Measurements from ENCODE around the gene TBCA.

TBCA gene, protein sequence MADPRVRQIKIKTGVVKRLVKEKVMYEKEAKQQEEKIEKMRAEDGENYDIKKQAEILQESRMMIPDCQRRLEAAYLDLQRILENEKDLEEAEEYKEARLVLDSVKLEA

DNA sequence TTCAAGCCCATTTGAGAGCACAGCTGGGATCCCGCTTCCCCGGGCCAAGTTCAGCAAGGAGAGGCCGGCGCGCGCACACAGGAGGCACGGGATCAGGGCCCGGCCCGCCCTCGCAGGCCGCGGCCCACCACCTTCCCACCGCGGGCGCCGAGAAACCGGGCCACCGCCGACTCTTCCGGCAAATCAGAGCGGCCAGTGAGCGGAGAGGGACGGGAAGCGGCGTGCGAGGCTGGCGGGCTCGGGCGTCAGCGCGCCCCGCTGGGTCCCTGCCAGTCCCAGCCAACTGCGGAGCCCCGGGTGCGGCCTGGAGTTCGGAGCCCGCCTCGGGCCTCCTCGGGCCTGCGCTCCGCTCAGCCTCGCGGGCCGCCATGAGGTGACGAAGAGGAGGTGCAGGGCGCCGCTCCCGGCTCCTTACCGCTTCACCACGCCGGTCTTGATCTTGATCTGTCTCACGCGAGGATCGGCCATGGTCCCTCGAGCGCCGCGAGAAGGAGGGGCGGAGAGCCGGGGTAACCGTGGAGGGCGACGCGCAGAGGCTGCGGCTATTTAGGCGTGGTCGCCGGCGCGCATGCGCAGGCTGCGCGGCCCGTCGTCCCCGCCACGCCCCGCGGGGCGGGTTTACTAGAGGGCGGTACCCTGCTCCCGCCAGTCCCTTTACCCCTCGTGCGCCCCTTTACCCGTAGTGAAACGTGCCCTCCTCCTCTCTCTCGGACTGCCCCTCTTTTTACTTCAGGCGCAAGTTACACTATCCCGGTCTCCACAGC is at the start of gene TBCA:
Gene TBCA (minus strand): TSS at position 550 of the 764 bp plus-strand sequence. CDS start 82 bp downstream, at position 468.
- DNase-seq (ENCODE audit: low spot score) = peak; percentile 90

DNA sequence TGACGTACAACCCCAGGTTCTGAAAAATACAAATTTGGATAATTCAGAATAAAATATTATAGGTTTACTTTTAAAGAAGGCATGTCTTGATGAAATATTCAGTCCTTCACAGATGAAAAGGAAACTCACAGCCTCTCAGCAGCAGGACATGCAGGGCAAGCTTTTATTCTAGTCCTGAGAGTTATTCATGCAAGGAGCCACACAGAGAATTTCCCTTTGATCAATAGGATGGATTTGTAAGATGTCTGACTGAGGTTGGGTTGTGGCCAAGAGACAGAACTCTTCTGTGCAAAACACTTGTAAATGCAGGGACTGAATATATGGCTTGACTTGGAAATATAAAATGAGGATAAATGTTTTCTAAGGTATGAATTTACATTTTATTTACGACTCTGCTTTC is 48.8 kb upstream of the TBCA start:
- no peak for DNase-seq (ENCODE audit: low spot score)

DNA sequence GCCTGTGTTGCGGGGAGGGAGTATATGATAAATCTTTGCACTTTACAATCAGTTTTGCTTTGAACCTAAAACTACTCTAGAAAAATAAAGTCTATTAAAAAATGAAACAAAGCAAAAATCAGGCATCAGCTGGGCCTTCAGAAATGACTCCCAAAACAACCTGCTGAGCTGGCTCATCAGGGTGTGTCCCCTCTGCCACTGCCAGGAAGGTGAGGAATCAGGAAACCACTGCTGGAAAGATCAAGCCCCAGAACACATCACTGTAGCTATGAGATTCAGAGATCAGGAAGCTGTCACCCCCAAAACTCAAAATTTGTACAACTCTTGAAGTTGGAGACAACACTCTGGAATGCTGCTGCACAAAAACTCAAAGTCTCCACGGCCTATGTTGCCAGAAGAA is 40.5 kb upstream of the TBCA start:
- DNase-seq (ENCODE audit: low spot score) = no peak

DNA sequence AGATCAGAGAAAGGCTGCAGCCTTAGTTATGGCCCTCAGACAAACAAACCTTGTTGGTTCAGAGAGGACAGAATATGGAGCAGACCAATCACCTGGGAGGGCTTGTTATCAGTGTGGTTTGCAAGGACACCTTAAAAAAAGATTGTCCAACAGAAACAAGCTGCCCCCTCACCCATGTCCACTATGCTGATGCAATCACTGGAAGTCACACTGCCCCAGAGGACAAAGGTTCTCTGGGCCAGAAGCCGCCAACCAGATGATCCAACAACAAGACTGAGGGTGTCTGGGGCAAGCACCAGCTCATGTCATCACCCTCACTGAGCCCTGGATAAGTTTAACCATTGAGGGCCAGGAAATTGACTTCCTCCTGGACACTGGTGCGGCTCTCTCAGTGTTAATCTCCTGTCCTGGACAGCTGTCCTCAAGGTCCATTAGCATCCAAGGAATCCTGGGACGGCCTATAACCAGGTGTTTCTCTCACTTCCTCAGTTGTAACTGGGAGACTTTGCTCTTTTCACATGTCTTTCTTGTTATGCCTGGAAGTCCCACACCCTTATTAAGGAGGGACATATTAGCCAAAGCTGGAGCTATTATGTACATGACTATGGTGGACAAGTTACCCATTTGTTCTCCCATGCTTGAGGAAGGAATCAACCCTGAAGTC is 36.9 kb upstream of the TBCA start:
- no peak for DNase-seq (ENCODE audit: low spot score)

DNA sequence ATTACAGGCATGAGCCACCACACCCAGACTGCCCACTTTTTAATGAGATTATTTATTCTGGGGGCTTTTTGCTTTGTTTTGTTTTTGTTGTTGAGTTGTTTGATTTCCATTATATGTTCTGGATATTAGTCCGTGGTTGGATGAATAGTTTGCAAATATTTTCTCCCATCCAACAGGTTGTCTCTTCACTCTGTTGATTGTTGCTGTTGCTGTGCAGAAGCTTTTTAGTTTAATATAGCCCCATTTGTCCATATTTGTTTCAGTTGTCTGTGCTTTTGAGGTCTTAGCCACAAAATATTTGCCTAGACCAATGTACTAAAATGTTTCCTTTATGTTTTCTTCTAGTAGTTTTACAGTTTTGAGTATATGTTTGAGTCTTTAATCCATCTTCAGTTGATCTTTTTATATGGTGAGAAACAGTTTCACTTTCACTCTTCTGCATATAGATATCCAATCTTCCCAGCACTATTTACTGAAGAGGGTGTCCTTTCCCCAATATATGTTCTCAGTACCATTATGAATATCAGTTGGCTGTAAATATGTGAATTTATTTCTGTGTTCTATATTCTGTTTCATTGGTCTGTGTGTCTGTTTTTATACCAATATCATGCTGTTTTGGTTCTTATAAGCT is 30.2 kb upstream of the TBCA start:
- DNase-seq (ENCODE audit: low spot score) = no peak

DNA sequence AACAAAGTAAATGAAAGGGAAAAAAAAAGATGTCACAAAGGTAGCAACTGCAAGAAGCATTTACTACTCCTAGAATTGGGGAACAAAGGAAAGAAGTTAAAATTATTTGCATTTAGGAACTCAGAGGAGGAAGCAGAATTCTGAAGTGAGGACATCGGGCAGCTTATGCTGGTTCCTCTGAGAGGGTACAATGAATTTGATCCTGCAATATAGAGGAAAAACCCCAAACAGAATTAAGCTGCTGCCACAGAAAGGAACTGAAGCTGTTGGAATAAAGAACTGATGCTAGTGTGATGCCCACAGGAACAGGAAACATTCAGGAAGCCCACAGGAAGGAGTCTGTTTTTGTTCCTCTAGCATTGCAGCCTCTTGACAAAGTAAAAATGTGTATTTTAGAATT is 22.3 kb upstream of the TBCA start:
- no peak for DNase-seq (ENCODE audit: low spot score)

DNA sequence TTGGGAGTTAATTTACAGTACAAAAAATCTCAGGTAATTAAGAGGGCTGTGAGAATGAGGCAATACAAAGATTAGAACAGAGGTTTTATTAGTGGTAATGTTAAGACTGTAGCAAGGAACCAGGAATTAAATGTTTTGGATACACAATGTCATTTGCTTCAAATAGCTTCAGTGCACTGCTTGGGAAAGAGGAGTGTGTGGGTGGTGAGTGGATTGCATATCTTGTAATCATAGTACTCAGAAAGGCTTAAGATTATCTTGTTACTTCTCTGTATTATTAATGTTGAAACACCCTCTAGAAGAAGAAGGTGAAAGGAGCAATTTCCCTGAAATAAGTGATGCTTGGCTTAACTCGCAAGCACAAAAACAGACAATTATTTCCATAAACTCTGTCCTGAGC is 21.0 kb upstream of the TBCA start:
- no peak for DNase-seq (ENCODE audit: low spot score)

DNA sequence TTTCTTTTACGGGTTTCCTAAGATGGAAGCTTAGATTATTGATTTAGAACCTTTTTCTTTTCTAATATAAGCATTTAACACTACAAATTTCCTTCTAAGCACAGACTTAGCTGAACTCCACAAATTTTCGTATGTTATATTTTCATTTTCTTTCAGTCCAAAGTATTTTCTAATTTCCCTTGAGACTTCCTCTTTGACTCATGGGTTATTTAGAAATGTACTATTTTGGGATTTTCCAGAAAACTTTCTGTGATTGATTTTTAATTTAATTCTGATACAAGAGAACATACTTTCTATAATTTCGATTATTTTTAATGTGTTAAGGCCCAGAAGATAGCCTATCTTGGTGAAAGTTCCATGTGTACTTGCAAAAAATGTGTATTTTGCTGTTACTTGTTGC is 19.7 kb upstream of the TBCA start:
- DNase-seq (ENCODE audit: low spot score) = no peak

DNA sequence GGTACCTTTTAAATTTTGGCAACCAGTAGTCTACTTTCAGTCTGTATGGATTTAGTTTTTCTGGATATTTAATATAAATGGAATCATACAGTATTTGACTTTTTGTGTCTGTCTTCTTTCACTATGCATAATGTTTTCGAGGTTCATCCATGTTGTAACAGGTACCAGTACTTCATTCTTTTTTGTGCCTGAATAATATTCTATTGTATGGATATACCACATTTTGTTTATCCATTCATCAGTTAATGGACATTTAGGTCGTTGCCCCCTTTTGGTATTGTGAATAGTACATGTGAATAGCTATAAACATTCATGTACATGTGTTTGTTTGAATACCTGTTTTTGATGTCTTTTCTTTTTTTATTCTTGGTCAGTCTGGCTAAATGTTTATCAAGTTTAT is 19.1 kb upstream of the TBCA start:
- no peak for DNase-seq (ENCODE audit: low spot score)

DNA sequence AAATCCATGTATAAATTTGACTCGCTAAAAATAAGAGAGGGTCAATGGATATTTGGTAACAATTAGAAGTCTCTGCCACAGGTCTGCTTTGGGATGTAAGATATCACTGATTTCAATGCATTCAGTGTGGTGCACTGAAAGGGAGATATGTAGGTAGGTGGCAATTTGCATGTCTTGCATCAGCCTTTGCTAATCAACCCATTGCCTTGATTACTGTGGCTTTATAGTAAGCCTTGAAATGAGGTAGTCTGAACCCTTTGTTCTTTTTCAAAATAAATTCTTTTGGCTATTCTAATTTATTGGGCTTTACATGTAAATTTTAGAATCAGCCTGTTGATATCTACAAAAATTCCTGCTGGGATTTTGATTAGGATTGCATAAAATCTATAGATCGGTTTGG is 15.8 kb upstream of the TBCA start:
- DNase-seq (ENCODE audit: low spot score) = no peak

DNA sequence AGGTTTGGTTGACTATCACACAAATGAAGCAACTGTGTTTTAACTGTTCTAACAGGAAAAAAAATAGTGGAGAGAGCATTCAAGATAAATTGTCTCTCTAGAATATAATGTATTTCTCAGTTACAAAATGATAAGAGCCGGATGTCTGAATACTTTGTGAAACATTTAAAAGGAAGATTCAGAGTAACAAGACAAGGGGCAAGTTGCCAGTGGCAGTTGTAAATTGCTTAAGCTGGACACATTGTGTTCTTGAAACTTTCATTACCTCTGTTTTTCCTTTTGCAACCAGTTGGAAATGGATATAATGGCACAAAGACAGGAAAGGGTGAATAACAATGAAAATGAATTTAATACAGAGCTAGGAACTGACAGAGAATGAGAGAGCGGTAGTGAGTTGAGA is 15.2 kb upstream of the TBCA start:
- no peak for DNase-seq (ENCODE audit: low spot score)

DNA sequence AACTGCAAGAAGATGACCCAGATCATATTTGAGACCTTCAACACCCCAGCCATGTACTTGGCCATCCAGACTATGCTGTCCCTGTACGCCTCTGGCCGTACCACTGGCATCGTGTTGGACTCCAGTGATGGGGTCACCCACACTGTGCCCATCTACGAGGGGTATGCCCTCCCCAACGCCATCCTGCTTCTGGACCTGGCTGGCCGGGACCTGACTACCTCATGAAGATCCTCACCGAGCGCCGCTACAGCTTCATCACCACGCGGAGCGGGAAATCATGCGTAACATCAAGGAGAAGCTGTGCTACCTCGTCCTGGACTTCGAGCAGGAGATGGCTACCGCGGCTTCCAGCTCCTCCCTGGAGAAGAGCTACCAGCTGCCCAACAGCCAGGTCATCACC is 9.1 kb upstream of the TBCA start:
- DNase-seq (ENCODE audit: low spot score) = no peak

DNA sequence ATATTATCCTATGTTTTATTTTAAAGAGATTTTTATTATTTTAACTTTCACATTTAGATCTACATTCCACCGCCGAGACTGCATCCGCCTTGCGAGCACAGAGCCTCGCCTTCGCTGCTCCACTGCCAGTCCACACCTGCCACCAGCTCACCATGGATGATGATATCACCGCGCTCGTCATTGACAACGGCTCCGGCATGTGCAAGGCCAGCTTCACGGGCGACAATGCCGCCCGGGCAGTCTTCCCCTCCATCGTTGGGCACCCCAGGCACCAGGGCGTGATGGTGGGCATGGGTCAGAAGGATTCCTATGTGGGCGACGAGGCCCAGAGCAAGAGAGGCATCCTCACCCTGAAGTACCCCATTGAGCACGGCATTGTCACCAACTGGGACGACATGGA is 8.6 kb upstream of the TBCA start:
- no peak for DNase-seq (ENCODE audit: low spot score)

DNA sequence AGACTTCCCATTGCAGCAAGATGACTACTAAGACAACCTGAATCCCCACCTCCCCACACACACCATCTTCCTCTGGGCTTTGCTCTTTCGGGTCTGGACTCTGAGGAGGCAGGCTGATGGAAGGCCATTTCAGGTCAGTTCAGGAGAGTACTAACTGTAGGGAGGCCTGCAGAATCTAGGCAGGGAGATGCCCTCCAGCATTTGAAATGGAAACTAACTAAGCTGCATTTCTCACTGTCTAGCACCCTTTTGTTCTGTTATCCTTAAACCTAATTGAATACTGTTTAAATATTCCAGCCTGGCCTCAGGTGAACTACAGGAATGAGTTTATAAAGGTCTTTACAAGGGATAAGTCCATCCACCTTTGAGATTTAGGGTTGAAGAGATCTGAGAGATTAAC is 4.9 kb upstream of the TBCA start:
- DNase-seq (ENCODE audit: low spot score) = no peak

DNA sequence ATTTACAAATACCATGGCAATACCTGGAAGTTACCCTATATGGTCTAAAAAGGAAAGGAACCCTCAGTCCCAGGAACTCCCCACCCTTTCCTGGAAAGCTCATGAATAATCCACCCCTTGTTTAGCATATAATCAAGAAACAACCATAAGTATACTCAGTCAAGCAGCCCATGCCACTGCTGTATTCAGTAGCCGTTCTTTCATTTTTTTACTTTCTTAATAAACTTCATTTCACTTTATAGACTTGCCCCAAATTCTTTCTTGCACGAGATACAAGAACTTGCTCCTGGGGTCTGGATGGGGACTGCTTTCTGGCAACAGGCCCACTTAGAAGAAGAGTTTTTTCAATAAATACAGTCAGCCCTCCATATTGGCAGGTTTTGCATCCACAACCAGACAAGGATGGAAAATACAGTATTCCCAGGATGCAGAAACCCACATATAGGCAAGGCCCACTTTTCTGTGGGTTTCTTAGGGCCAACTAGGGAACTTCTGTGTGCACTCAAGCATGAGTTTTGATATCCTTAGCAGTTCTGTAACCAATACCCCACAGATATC is 2.8 kb upstream of the TBCA start:
- no peak for DNase-seq (ENCODE audit: low spot score)

DNA sequence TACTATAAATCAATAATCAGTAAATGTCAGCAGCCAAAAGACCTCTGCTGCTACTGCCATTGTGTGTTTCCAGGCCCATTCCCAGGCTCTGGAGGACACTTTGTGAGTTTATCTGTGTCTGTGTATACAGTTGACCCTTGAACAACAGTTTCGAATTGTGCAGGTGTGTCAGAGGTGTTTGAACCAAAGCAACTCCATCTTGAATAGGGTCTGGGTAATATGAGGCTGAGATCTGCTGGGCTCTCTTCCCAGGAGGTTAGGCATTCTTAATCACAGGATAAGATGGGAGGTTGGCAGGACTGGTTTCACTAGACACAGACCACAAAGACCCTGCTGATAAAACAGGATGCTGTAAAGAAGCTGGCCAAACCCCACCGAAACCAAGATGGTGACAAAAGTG is 2.3 kb upstream of the TBCA start:
- DNase-seq (ENCODE audit: low spot score) = no peak

DNA sequence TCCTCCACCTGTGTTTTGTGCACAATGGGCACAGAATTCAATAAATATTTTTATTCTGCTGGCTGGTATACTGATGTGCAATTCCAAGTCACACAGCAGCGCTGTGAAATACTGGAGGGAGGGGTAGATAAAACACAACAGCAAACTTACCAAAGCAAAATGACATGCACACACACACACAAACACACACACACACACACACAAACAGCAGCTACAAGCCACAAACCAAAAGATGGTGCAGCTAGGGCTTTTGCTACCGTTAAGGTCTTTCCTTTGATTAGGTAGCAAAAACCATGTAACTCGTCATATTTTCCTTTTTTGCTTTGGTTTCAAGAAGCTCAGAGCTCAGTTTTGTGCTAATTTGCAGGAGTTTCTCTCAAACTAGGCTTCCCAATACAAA is 1.8 kb upstream of the TBCA start:
- no peak for DNase-seq (ENCODE audit: low spot score)

DNA sequence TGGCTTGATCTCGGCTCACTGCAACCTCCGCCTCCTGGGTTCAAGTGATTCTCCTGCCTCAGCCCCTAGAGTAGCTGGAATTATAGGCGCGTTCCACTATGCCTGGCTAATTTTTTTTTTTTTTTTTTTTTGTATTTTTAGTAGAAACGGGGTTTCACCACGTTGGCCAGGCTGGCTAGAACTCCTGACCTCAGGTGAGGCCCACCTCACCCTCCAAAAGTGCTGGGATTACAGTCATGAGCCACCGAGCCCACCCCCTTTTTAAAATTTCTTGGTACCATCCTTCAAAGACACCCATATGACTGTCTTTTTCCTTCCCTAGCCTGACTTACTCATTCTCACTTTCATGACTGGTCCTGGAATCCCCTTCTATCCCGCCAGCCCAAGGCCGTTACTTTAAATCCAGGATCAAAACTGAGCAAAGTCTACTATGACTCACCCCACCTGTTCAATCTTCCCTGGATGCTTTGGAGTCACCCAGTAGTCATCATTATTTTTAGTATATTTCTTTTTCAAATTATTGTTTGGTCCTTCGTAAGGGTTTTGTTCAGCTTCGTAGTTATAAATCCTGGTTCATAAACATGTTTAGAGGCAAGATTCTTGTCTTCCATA is 1.2 kb upstream of the TBCA start:
- peak; percentile 73 for DNase-seq (ENCODE audit: low spot score)

DNA sequence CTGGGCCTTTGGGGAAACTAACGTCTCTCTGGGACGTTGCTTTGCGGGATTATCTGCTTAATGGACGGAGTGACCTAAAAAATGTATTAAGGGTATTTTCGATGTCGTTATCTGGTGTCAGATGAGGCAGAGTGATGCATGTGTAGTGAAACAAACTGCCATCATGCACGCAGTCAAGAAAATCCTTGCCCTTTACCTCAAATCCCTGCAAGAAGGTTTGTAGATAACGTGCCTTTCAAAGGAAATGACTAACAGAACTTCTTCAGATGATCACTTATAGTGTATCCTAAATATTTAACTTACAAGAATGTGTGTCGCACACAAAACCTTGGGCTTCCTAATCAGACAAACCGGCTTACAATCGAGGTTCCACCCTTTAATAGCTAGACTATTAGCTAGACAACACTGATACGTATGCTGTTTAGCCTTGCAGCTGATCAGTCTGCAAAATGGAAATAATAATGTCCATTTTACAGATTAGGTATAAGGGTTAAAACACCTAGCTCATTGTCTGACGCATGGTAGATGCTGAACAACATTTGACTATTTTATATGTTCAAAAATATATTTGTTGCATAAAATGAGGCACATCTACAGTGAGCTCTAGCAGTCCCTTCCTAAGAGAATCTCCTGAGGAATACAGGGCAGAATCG is 541 bp upstream of the TBCA start:
- DNase-seq (ENCODE audit: low spot score) = no peak

DNA sequence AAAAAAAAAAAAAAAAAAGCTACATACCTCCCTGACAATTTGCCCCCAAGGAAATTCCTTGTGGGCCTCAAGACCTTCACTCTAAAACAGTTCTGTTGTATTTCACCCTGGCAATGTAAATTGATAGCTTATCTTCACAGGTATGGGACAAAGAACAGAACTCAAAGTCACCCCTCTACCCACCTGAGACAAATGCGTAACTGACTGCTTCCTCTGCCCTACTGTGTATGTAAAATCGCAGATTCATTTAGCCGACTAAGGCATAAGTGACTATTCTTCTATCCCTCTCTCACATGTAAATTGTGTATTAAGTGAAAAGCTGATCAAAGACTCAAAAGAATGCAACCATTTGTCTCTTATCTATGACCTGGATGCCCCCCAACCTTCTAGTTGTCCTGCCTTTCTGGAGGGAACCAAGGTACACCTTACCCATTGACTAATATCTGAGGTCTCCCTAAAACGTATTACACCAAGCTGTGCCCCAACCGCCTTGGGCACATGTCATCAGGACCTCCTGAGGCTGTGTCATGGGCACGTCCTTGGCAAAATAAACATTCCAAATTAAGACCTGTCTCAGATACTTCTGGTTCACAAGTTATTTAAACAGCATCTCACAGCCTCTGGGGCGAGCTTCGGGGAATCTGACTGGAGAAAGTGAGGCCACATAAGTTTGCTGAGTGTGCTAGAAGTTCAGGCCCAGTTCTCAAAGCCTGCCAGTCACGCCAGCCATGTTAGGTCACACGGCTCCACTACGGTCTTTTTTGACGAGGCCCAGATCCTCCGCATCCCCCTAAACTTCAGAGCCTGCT is 954 bp downstream of the TBCA start:
- peak; percentile 60 for DNase-seq (ENCODE audit: low spot score)

DNA sequence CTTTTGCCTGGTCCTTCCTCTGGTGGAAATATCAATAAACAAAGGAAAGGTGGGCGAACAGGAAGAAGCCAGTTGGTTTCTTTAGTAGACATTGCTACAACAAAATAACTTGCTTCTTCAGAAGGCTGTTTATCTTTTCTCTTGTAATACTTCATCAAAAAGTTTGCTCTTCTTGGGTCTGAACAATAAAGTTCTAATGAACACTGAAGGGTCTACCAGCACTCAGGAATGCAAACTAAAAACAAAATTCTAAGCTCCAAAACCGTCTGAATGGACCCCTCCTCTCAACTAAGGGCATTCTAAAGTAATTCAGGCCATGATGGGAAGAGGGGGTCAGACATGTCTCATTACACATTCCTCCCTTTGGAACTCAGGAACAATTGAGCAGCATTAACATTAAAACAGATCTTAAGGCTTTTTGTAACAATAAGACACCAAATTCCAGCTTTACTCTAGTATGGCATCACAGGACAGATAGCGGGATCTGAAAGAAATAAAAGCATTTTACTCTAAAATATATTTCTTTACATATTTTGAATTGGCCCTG is 2.3 kb downstream of the TBCA start:
- no peak for DNase-seq (ENCODE audit: low spot score)
